Activated B cell treated with CpG ODN at 0.5 μM for 24 hours (primary cell): ENCODE data around the gene GSTP1. TPM values are rescaled to one million over a fixed set of nuclear protein-coding genes. Genes with fewer than 3 reads are reported as not detected.
"Not testable (repeated sequence)": the region's sequence is repeated elsewhere in the genome, so short reads cannot be mapped to it uniquely, and the experiment has no call there.

Source experiments
- ATAC-seq: fragments of 200-7000 bp; cut with Tn5 transposase; one replicate; pipeline ENCODE4 v1.10.0; 2021; ENCODE audit warnings: low read depth, mild to moderate bottlenecking, moderate library complexity
- CTCF ChIA-PET: fragments of 350-600 bp; sonication (Branson Sonifier 250); formaldehyde crosslinking; loops from one replicate; lab custom pipeline; 2021; ENCODE audit warnings: antibody characterized with exemption; lab: Charles Lee
- POLR2A ChIA-PET: fragments of 350-600 bp; sonication (Branson Sonifier 250); formaldehyde crosslinking; loops from one replicate; lab custom pipeline; 2021; ENCODE audit warnings: antibody characterized with exemption; lab: Charles Lee
- DNase-seq: peaks from one replicate; pipeline ENCODE4 v3.0.0; 2022
- H3K27ac Mint-ChIP-seq: one replicate; pipeline ENCODE4 v1.8.0; 2020; ENCODE audit warnings: mixed read lengths
- H3K27me3 Mint-ChIP-seq: one replicate; pipeline ENCODE4 v1.8.0; 2021; ENCODE audit warnings: mixed read lengths
- H3K36me3 Mint-ChIP-seq: one replicate; pipeline ENCODE4 v1.8.0; 2021; ENCODE audit warnings: low read depth, mixed read lengths
- H3K4me1 Mint-ChIP-seq: one replicate; pipeline ENCODE4 v1.8.0; 2021; ENCODE audit warnings: mixed read lengths
- H3K4me3 Mint-ChIP-seq: one replicate; pipeline ENCODE4 v1.8.0; 2020; ENCODE audit warnings: mild to moderate bottlenecking, mixed read lengths
- H3K9me3 Mint-ChIP-seq: one replicate; pipeline ENCODE4 v1.8.0; 2020; ENCODE audit warnings: mixed read lengths
- CTCF ChIP-seq: fragments of 200-600 bp; IDR thresholded peaks from one replicate; pipeline ENCODE4 v1.8.0; 2022; ENCODE audit warnings: antibody characterized with exemption, mild to moderate bottlenecking
- intact Hi-C: fragments of 100-400 bp; cut with micrococcal nuclease; formaldehyde crosslinking; loops from one replicate; pipeline ENCODE4 v1.15.1; 2024
- total RNA-seq: library from RNA; stranded (reverse); gene quantifications from 2 replicates; pipeline ENCODE4 v1.2.3, GENCODE V29; 2022

GSTP1 gene
- total RNA-seq, 1 donor from 2014 or later: 331 TPM

GRCh38 chr11:67601098-67601497 lies 17.5 kb downstream of the GSTP1 start:
- ATAC-seq: no peak
- Mint-ChIP-seq H3K36me3 (no peaks in the 10 kb centered on the region), H3K27me3 (peaks cover 11% of the 10 kb centered on the region), H3K4me3 (no peak overlapping the region), H3K9me3 (no peaks in the 10 kb centered on the region), H3K27ac (no peak overlapping the region), H3K4me1 (peaks cover 23% of the 10 kb centered on the region)
- no peak for TF ChIP-seq CTCF
- ChIA-PET POLR2A (interaction anchor here (0.8 kb wide), 1 partner anchor 17 kb away, joined by 3 read pairs; no protein-coding TSS in a partner anchor), CTCF (no interaction called here)
- intact Hi-C loops: no loop called here
- no peak for DNase-seq

- POLR2A ChIA-PET, H3K27ac Mint-ChIP-seq, H3K9me3 Mint-ChIP-seq, DNase-seq, H3K36me3 Mint-ChIP-seq, ATAC-seq, intact Hi-C loops, H3K4me3 Mint-ChIP-seq: not testable (repeated sequence)
- CTCF ChIA-PET: interaction anchor here (0.7 kb wide), 1 partner anchor 32 kb away, joined by 4 read pairs; no protein-coding TSS in a partner anchor
- Mint-ChIP-seq H3K4me1 (peaks cover 42% of the 10 kb centered on the region), H3K27me3 (peaks cover 11% of the 10 kb centered on the region)
Measured at GRCh38 chr11:67604119-67604518, 20.5 kb downstream of the GSTP1 start.

- H3K4me3 Mint-ChIP-seq: no peak overlapping the region
Measured at GRCh38 chr11:67604815-67605214, 21.2 kb downstream of the GSTP1 start.

GRCh38 chr11:67605231-67606011 lies 21.8 kb downstream of the GSTP1 start:
- peaks cover 21% of the 10 kb centered on the region for H3K36me3 Mint-ChIP-seq
- intact Hi-C loops: loop anchor here (1.0 to 5.0 kb wide), 6 partner anchors 9 to 203 kb away; partner anchors contain the start of genes CDK2AP2, GSTP1, PPP1CA and TBC1D10C
- ATAC-seq: no peak
- H3K9me3 Mint-ChIP-seq: no peaks in the 10 kb centered on the region
- peaks cover 11% of the 10 kb centered on the region for H3K27me3 Mint-ChIP-seq
- ChIA-PET CTCF (interaction anchor here (1.0 to 1.1 kb wide), 2 partner anchors 9 to 33 kb away, joined by 3 to 4 read pairs; no protein-coding TSS in a partner anchor), POLR2A (interaction anchor here (0.7 to 2.4 kb wide), 3 partner anchors 10 to 1328 kb away, joined by 5 to 11 read pairs (median 6); partner anchors contain the start of gene GSTP1)
- H3K4me3 Mint-ChIP-seq: peak overlapping the region; percentile 66
- peaks cover 34% of the 10 kb centered on the region for H3K4me1 Mint-ChIP-seq
- no peak for DNase-seq
- H3K27ac Mint-ChIP-seq: no peak overlapping the region
- no peak for TF ChIP-seq CTCF

More at GRCh38 chr11:67604815-67605214, 21.2 kb downstream of the GSTP1 start:
- intact Hi-C loops: loop anchor here (5.0 kb wide), 1 partner anchor 203 kb away; the partner anchor contains the start of genes PPP1CA and TBC1D10C
- H3K27ac Mint-ChIP-seq: no peak overlapping the region
- ChIA-PET POLR2A (interaction anchor here (2.4 kb wide), 1 partner anchor 21 kb away, joined by 11 read pairs; the partner anchor contains the start of gene GSTP1), CTCF (interaction anchor here (0.7 to 1.1 kb wide), 3 partner anchors 9 to 33 kb away, joined by 3 to 4 read pairs (median 4); no protein-coding TSS in a partner anchor)
- DNase-seq (no peak), ATAC-seq (no peak)
- peaks cover 16% of the 10 kb centered on the region for H3K36me3 Mint-ChIP-seq
- H3K27me3 Mint-ChIP-seq: peaks cover 11% of the 10 kb centered on the region
- no peak for TF ChIP-seq CTCF
- H3K9me3 Mint-ChIP-seq: no peaks in the 10 kb centered on the region
- H3K4me1 Mint-ChIP-seq: peaks cover 39% of the 10 kb centered on the region

- ATAC-seq (no peak), DNase-seq (no peak)
- CTCF ChIA-PET: interaction anchor here (1.0 to 1.1 kb wide), 2 partner anchors 8 to 34 kb away, joined by 3 to 4 read pairs; no protein-coding TSS in a partner anchor
- Mint-ChIP-seq H3K27me3 (peaks cover 11% of the 10 kb centered on the region), H3K27ac (peak overlapping the region; percentile 73), H3K4me1 (peaks cover 27% of the 10 kb centered on the region), H3K9me3 (no peaks in the 10 kb centered on the region), H3K36me3 (peaks cover 27% of the 10 kb centered on the region), H3K4me3 (peak overlapping the region; percentile 90)
- no peak for TF ChIP-seq CTCF
- intact Hi-C loops: loop anchor here (1.0 to 5.0 kb wide), 6 partner anchors 8 to 204 kb away; partner anchors contain the start of genes CDK2AP2, GSTP1, PPP1CA and TBC1D10C
- POLR2A ChIA-PET: interaction anchor here (0.7 to 2.4 kb wide), 3 partner anchors 10 to 1329 kb away, joined by 5 to 11 read pairs (median 6); partner anchors contain the start of gene GSTP1
Measured at GRCh38 chr11:67606093-67606491, 22.5 kb downstream of the GSTP1 start.
